ENCODE data around the gene JPT1.

Gene JPT1

DNA sequence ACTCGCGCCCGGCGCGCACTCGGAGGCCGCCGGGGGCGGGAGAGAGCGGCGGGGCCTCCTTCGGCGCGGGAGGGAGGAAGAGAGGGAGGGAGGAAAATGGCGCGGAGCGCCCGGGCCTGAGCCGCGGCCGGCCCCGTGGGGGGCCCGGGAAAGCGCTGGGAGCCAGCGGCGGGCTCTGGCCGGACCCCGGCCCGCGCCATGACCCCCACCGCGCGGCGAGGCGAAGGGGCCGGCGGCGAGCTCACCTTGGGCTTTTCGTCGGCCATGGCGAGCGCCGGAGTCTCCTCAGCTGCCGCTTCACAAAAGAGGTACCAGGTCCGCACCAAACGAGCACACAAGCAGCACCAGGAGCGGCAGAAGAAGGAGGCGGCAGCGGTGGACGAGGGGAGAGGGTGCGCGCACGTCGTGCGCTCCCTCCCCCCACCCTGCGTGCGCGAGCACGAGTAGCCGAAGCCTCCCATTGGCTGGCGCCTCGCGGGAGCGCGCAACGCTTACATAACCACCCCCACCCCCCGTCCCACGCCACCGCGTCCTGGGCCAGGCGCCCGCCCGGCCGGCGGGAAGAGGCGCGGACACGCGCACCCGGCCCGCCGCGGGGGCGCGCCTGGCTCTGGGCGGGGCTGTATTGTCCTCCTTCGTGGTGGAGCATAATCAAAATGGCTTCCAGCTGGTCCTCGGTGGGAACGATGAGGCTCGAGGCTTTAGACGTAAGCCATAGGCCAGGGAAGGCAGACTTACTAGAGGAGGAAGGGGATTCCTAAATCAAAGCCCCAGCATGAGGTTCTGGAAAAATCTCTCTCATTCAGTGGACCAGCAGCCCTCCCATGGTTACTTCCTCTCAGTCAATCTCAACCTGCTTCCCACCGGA, 28.5 kb upstream of the JPT1 start, which contains the start of gene SUMO2:
TSS of gene SUMO2 (minus strand) at position 391 of the 868 bp plus-strand sequence. CDS start at position 266, 125 bp downstream.
- TF ChIP-seq, protein P1, sequence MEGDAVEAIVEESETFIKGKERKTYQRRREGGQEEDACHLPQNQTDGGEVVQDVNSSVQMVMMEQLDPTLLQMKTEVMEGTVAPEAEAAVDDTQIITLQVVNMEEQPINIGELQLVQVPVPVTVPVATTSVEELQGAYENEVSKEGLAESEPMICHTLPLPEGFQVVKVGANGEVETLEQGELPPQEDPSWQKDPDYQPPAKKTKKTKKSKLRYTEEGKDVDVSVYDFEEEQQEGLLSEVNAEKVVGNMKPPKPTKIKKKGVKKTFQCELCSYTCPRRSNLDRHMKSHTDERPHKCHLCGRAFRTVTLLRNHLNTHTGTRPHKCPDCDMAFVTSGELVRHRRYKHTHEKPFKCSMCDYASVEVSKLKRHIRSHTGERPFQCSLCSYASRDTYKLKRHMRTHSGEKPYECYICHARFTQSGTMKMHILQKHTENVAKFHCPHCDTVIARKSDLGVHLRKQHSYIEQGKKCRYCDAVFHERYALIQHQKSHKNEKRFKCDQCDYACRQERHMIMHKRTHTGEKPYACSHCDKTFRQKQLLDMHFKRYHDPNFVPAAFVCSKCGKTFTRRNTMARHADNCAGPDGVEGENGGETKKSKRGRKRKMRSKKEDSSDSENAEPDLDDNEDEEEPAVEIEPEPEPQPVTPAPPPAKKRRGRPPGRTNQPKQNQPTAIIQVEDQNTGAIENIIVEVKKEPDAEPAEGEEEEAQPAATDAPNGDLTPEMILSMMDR (IDR thresholded peaks at IDR 0.05; ENCODE audit: borderline replicate concordance, insufficient read depth, low read depth, low read length), result peak; percentile 48
- H3K4me3 ChIP-seq (ENCODE audit: low read depth, low read length), result peak within 1 kb of the TSS; percentile 67

DNA sequence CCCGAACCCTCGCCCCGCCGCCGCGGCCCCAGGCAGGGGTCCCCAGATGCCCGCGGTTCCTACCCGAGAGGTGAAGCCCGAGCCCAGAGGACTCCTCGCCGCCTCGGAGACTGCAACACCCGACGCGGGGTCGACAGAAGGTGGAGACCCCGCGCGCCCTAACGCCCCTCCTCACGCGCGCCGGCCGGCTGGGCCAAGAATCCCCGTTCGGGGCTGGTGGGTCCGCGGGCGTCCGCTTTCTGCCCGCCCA, 27.9 kb upstream of the JPT1 start:
- H3K4me3 ChIP-seq (ENCODE audit: low read depth, low read length), result peak overlapping the region; percentile 67
- TF ChIP-seq, protein P1 (IDR thresholded peaks at IDR 0.05; ENCODE audit: borderline replicate concordance, insufficient read depth, low read depth, low read length), result no peak

GRCh38 chr17:75181608-75182318, 27.5 kb upstream of the JPT1 start:
- peak overlapping the region; percentile 67 for H3K4me3 ChIP-seq (ENCODE audit: low read depth, low read length)
- TF ChIP-seq, protein P1 (IDR thresholded peaks at IDR 0.05; ENCODE audit: borderline replicate concordance, insufficient read depth, low read depth, low read length), result no peak

DNA sequence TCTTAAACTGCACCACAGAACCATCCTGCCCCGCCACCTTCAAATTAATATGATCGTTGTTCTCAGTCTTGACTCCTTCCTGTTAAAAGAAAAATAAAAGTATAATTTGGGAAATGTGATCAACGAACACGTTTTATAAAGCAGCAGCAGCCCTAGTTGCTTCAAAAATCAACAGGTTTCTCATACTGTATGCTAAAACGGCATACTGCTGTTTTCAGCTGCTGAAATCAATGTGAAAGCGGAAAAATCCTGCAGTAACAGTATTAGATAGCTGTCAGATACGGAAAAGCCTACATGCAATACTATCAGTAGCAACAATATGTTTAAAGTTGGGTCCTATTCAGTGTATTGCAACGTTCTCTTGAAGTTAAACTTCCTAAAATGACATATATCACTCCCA, 26.8 kb upstream of the JPT1 start:
- H3K4me3 ChIP-seq (ENCODE audit: low read depth, low read length), result peak overlapping the region; percentile 67

DNA sequence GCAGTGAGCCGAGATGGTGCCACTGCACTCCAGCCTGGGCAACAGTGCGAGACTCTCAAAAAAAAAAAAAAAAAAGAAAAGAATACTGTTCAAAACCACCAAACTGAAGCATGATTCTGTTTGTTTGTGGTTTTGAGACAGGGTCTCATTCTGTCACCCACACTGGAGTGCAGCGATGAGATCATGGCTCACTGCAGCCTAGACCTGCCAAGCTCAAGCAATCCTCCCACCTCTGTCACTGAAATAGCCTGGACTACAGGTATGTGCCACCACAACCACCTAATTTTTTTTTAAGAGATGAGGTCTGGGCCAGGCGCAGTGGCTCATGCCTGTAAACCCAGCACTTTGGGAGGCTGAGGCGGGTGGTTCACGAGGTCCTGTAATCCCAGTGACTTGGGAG, 24.1 kb upstream of the JPT1 start:
- H3K4me3 ChIP-seq (ENCODE audit: low read depth, low read length), result no peak overlapping the region
- TF ChIP-seq, protein P1 (IDR thresholded peaks at IDR 0.05; ENCODE audit: borderline replicate concordance, insufficient read depth, low read depth, low read length), result no peak

More for the DNA sequence above, 26.8 kb upstream of the JPT1 start:
- TF ChIP-seq, protein P1 (IDR thresholded peaks at IDR 0.05; ENCODE audit: borderline replicate concordance, insufficient read depth, low read depth, low read length), result no peak

GRCh38 chr17:75176625-75177024, 22.3 kb upstream of the JPT1 start:
- no peak overlapping the region for H3K4me3 ChIP-seq (ENCODE audit: low read depth, low read length)
- TF ChIP-seq, protein P1 (IDR thresholded peaks at IDR 0.05; ENCODE audit: borderline replicate concordance, insufficient read depth, low read depth, low read length), result no peak

All from GM12875 (cell line).